Measurements from ENCODE around the gene PI4K2B. TPM values are rescaled to one million over a fixed set of nuclear protein-coding genes. Genes with fewer than 3 reads are reported as not detected.

PI4K2B gene
- total and polyA plus RNA-seq, 10 of the 15 experiments (the other 5 are each of a cell fraction or from before 2014, with no cell fraction given), result 12.9 to 55.3 (median 40.7) TPM

GRCh38 chr4:25297528-25298242 is 63.9 kb downstream of the PI4K2B start:
- H4K20me1 ChIP-seq (ENCODE audit: control insufficient read depth, insufficient read depth), result no peaks in the 10 kb centered on the region
- intact Hi-C loops (cut with micrococcal nuclease; ENCODE audit: unreplicated experiment), result no loop called here
- no TSS peak for BruUV-seq (replicated peaks)
- no peaks in the 10 kb centered on the region for H3K4me1 ChIP-seq (ENCODE audit: control insufficient read depth, insufficient read depth, low read length)
- no peaks in the 10 kb centered on the region for H3K36me3 ChIP-seq (ENCODE audit: control insufficient read depth in 2 of 2, insufficient read depth in 2 of 2, low read length in 1 of 2)
- ATAC-seq (no peak), FAIRE-seq (no peak), DNase-seq (ENCODE audit: low read depth, low spot score) (no peak)
- no peak for TF ChIP-seq ZBED1 (IDR thresholded peaks at IDR 0.05; ENCODE audit: borderline replicate concordance)
- TF ChIP-seq EZH2 (IDR thresholded peaks at IDR 0.05; ENCODE audit: borderline replicate concordance, control insufficient read depth, low read depth, low read length), result no peak
- TF ChIP-seq CEBPB (IDR thresholded peaks at IDR 0.05; ENCODE audit: borderline replicate concordance in 1 of 2, low read depth in 2 of 2, low read length in 2 of 2), result no peak
- no peak for TF ChIP-seq ESRRA (IDR thresholded peaks at IDR 0.05; ENCODE audit: low read length)
- TF ChIP-seq IRF3 (IDR thresholded peaks at IDR 0.05), result no peak
- no peak for TF ChIP-seq HDAC2 (IDR thresholded peaks at IDR 0.05)
- TF ChIP-seq POLR2AphosphoS2 (IDR thresholded peaks at IDR 0.05; ENCODE audit: low read depth, low read length), result no peak
- H3K27me3 ChIP-seq (replicated peaks in 1 of 2; ENCODE audit: control insufficient read depth in 2 of 2, insufficient read depth in 2 of 2, low read length in 1 of 2), result no peaks in the 10 kb centered on the region
- no peaks in the 10 kb centered on the region for H3K9me3 ChIP-seq (replicated peaks; ENCODE audit: control insufficient read depth, insufficient read depth, low read length)
- ChIA-PET SMC1A (ENCODE audit: uncharacterized antibody, unreplicated experiment) (no interaction called here), CTCF (interaction anchor here (2.4 kb wide), 1 partner anchor 15 kb away, joined by 11 read pairs; the partner anchor contains the start of gene ZCCHC4), RAD21 (ENCODE audit: unreplicated experiment) (no interaction called here), POLR2A (no interaction called here)
- no peaks in the 10 kb centered on the region for H3K79me2 ChIP-seq (ENCODE audit: control insufficient read depth, insufficient read depth, low read length)
- no peak overlapping the region for H3K4me3 ChIP-seq
- no peak overlapping the region for H3K9ac ChIP-seq (ENCODE audit: control insufficient read depth, insufficient read depth, low read length)
- no peak overlapping the region for H3K4me2 ChIP-seq (ENCODE audit: control insufficient read depth, insufficient read depth)
- in situ Hi-C loops (cut with MboI), result no loop called here
- 13% methylated on average over 5 of the region's 5 CpGs for WGBS (ENCODE audit: insufficient coverage, insufficient replicate concordance, low lambda C conversion rate, missing lambda C conversion rate)
- H2AFZ ChIP-seq (ENCODE audit: control insufficient read depth, low read depth, low read length), result no peak overlapping the region
- no peak overlapping the region for H3K27ac ChIP-seq (ENCODE audit: control insufficient read depth, insufficient read depth)
